Liver (tissue), 3 donors: Measurements from ENCODE around the gene NWD2.
"Not testable (repeated sequence)": the region's sequence is repeated elsewhere in the genome, so short reads cannot be mapped to it uniquely, and the experiment has no call there.

Experiments used
- JUND ChIP-seq, 2 donors: IDR thresholded peaks; 2 replicates each; pipeline ENCODE4 v1.6.1; 2016; ENCODE audit warnings: antibody characterized with exemption in 2 of 2
- SP1 ChIP-seq: IDR thresholded peaks from 2 replicates; pipeline ENCODE4 v1.6.1; 2018; ENCODE audit warnings: antibody characterized with exemption, mild to moderate bottlenecking
- TAF1 ChIP-seq: conservative IDR thresholded peaks from 2 replicates; pipeline ENCODE4 v1.6.1; 2016; ENCODE audit warnings: antibody characterized with exemption, mild to moderate bottlenecking
- TF ChIP-seq, protein P1 (sequence below): fragments of 150-350 bp; IDR thresholded peaks from 2 replicates; pipeline ENCODE4 v1.5.1; 2017; ENCODE audit warnings: improper control_type of control experiment, low read depth, low read length; ENCODE audit not compliant: missing input control
- TF ChIP-seq, protein P2 (sequence below): IDR thresholded peaks from 2 replicates; pipeline ENCODE4 v1.6.1; 2016; ENCODE audit warnings: antibody characterized with exemption, mild to moderate bottlenecking
- TF ChIP-seq, protein P3 (sequence below): IDR thresholded peaks from 2 replicates; pipeline ENCODE4 v1.6.1; 2016; ENCODE audit warnings: antibody characterized with exemption
- donor health status: healthy.
- donor health status: healthy.

DNA sequence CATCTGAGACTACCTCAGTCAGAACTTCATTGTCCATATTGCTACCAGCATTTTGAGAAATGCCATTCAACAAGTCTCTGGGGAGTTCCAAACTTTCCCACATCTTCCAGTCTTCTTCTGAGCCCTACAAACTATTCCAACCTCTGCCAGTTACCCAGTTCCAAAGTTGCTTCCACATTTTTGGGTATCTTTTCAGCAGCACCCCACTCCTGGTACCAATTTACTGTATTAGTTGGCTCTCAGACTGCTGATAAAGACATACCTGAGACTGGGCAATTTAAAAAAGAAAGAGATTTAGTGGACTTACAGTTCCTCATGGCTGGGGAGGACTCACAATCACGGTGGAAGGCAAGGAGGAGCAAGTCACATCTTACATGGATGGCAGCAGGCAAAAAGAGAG lies 39.8 kb upstream of the NWD2 start:
- not testable (repeated sequence) for TF ChIP-seq JUND (IDR thresholded peaks at IDR 0.05); TAF1; SP1
- TF ChIP-seq, protein P1, sequence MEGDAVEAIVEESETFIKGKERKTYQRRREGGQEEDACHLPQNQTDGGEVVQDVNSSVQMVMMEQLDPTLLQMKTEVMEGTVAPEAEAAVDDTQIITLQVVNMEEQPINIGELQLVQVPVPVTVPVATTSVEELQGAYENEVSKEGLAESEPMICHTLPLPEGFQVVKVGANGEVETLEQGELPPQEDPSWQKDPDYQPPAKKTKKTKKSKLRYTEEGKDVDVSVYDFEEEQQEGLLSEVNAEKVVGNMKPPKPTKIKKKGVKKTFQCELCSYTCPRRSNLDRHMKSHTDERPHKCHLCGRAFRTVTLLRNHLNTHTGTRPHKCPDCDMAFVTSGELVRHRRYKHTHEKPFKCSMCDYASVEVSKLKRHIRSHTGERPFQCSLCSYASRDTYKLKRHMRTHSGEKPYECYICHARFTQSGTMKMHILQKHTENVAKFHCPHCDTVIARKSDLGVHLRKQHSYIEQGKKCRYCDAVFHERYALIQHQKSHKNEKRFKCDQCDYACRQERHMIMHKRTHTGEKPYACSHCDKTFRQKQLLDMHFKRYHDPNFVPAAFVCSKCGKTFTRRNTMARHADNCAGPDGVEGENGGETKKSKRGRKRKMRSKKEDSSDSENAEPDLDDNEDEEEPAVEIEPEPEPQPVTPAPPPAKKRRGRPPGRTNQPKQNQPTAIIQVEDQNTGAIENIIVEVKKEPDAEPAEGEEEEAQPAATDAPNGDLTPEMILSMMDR = not testable (repeated sequence)
- TF ChIP-seq, protein P2, sequence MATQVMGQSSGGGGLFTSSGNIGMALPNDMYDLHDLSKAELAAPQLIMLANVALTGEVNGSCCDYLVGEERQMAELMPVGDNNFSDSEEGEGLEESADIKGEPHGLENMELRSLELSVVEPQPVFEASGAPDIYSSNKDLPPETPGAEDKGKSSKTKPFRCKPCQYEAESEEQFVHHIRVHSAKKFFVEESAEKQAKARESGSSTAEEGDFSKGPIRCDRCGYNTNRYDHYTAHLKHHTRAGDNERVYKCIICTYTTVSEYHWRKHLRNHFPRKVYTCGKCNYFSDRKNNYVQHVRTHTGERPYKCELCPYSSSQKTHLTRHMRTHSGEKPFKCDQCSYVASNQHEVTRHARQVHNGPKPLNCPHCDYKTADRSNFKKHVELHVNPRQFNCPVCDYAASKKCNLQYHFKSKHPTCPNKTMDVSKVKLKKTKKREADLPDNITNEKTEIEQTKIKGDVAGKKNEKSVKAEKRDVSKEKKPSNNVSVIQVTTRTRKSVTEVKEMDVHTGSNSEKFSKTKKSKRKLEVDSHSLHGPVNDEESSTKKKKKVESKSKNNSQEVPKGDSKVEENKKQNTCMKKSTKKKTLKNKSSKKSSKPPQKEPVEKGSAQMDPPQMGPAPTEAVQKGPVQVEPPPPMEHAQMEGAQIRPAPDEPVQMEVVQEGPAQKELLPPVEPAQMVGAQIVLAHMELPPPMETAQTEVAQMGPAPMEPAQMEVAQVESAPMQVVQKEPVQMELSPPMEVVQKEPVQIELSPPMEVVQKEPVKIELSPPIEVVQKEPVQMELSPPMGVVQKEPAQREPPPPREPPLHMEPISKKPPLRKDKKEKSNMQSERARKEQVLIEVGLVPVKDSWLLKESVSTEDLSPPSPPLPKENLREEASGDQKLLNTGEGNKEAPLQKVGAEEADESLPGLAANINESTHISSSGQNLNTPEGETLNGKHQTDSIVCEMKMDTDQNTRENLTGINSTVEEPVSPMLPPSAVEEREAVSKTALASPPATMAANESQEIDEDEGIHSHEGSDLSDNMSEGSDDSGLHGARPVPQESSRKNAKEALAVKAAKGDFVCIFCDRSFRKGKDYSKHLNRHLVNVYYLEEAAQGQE = not testable (repeated sequence)
- TF ChIP-seq, protein P3, sequence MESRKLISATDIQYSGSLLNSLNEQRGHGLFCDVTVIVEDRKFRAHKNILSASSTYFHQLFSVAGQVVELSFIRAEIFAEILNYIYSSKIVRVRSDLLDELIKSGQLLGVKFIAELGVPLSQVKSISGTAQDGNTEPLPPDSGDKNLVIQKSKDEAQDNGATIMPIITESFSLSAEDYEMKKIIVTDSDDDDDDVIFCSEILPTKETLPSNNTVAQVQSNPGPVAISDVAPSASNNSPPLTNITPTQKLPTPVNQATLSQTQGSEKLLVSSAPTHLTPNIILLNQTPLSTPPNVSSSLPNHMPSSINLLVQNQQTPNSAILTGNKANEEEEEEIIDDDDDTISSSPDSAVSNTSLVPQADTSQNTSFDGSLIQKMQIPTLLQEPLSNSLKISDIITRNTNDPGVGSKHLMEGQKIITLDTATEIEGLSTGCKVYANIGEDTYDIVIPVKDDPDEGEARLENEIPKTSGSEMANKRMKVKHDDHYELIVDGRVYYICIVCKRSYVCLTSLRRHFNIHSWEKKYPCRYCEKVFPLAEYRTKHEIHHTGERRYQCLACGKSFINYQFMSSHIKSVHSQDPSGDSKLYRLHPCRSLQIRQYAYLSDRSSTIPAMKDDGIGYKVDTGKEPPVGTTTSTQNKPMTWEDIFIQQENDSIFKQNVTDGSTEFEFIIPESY = not testable (repeated sequence)
